ENCODE results near the gene AGPAT1.

AGPAT1 gene

GRCh38 chr6:32218167-32218566, 42.3 kb upstream of the AGPAT1 start:
- DNase-seq (ENCODE audit: low read depth): no peak
- in situ Hi-C loops (cut with HindIII; ENCODE audit: low sequenced_read_pairs): no loop called here
- H3K4me3 ChIP-seq (ENCODE audit: low read depth, low read length): no peak overlapping the region
- no peak for TF ChIP-seq CTCF (IDR thresholded peaks at IDR 0.05; ENCODE audit: low read depth, low read length, missing control alignments)

DNA sequence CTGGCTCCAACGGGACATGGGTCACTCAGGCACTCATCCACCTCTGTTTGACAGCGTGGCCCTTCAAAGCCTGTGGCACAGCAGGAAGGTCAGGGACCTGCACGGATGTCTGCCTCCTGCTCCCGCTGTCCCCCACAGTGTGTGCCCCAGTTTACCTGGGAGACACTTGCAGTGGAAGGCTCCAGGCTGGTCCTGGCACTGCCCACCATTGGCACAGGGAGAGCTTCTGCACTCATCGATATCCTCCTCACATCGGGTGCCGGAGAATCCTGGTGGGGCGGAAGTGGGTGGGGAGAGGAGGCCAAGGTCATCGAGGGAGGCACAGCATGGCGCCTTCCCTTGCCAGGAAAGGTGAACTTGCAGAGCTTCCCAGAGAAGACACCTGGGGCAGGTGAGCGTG, 41.1 kb upstream of the AGPAT1 start:
- in situ Hi-C loops (cut with HindIII; ENCODE audit: low sequenced_read_pairs): no loop called here
- TF ChIP-seq CTCF (IDR thresholded peaks at IDR 0.05; ENCODE audit: low read depth, low read length, missing control alignments): no peak
- H3K4me3 ChIP-seq (ENCODE audit: low read depth, low read length): no peak overlapping the region
- no peak for DNase-seq (ENCODE audit: low read depth)

DNA sequence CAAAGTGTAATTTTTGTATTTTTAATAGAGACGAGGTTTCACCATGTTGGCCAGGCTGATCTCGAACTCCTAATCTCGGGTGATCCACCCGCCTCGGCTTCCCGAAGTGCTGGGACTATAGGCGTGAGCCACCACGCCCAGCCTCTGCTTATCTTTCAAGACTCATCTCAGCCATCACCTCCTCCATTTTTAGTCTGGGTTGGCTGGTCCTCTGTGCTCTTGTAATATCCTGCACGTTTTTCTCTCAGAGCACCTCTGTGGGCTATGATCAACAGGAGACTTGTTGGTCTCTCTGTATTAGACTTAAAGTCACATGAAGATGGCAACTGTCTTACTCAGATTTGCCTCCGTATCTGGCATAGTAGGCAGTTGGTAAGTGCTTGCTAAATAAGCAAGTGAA, 40.4 kb upstream of the AGPAT1 start:
- no peak for DNase-seq (ENCODE audit: low read depth)
- in situ Hi-C loops (cut with HindIII; ENCODE audit: low sequenced_read_pairs): no loop called here
- no peak overlapping the region for H3K4me3 ChIP-seq (ENCODE audit: low read depth, low read length)
- no peak for TF ChIP-seq CTCF (IDR thresholded peaks at IDR 0.05; ENCODE audit: low read depth, low read length, missing control alignments)

- in situ Hi-C loops (cut with HindIII; ENCODE audit: low sequenced_read_pairs): no loop called here
- no peak overlapping the region for H3K4me3 ChIP-seq (ENCODE audit: low read depth, low read length)
- TF ChIP-seq CTCF (IDR thresholded peaks at IDR 0.05; ENCODE audit: low read depth, low read length, missing control alignments): no peak
- no peak for DNase-seq (ENCODE audit: low read depth)
Measured at GRCh38 chr6:32215617-32216016, 39.7 kb upstream of the AGPAT1 start.

GRCh38 chr6:32214126-32214525, 38.2 kb upstream of the AGPAT1 start:
- DNase-seq (ENCODE audit: low read depth): no peak
- TF ChIP-seq CTCF (IDR thresholded peaks at IDR 0.05; ENCODE audit: low read depth, low read length, missing control alignments): no peak
- H3K4me3 ChIP-seq (ENCODE audit: low read depth, low read length): no peak overlapping the region
- in situ Hi-C loops (cut with HindIII; ENCODE audit: low sequenced_read_pairs): no loop called here

DNA sequence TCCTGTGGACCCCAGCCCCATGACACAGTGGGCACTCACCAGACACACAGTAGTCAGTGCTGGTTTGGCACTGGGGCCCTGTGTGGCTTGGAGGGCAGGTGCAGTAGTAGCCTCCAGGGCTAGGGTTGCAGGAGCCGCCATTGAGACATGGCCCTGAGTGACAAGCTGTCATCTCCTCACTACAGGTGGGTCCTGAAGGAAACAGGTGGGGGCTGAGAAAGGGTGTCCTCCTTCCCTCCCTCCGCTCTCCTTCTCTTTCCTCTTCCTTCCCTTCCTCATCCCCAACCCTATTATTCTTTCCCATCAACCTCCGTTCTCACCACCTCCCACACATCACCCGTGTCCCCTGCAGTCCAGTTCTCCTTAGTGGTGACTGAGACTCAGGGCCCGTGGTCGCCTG, 37.8 kb upstream of the AGPAT1 start:
- no peak overlapping the region for H3K4me3 ChIP-seq (ENCODE audit: low read depth, low read length)
- TF ChIP-seq CTCF (IDR thresholded peaks at IDR 0.05; ENCODE audit: low read depth, low read length, missing control alignments): no peak
- no peak for DNase-seq (ENCODE audit: low read depth)
- in situ Hi-C loops (cut with HindIII; ENCODE audit: low sequenced_read_pairs): no loop called here
